Ishikawa (cell line): ENCODE data around the gene GLRA1.

ENCODE experiments used
- CEBPB ChIP-seq: IDR thresholded peaks from 2 replicates; pipeline ENCODE4 v1.6.1; 2012
- CREB1 ChIP-seq: IDR thresholded peaks from 2 replicates; pipeline ENCODE4 v1.6.1; 2012; ENCODE audit warnings: low read depth
- EGR1 ChIP-seq: IDR thresholded peaks from 2 replicates; pipeline ENCODE4 v1.6.1; 2012
- EP300 ChIP-seq: IDR thresholded peaks from 2 replicates; pipeline ENCODE4 v1.6.1; 2012; ENCODE audit warnings: borderline replicate concordance
- FOXM1 ChIP-seq: IDR thresholded peaks from 2 replicates; pipeline ENCODE4 v1.6.1; 2012; ENCODE audit warnings: low read depth, borderline replicate concordance
- NFIC ChIP-seq: IDR thresholded peaks from 2 replicates; pipeline ENCODE4 v1.6.1; 2012
- RAD21 ChIP-seq: IDR thresholded peaks from 2 replicates; pipeline ENCODE4 v1.6.1; 2012; ENCODE audit warnings: low read depth
- TAF1 ChIP-seq: IDR thresholded peaks from 2 replicates; pipeline ENCODE4 v1.6.1; 2012; ENCODE audit warnings: low read depth, mild to moderate bottlenecking
- TCF12 ChIP-seq: IDR thresholded peaks from 2 replicates; pipeline ENCODE4 v1.6.1; 2012; ENCODE audit warnings: low read depth
- TEAD4 ChIP-seq: IDR thresholded peaks from 2 replicates; pipeline ENCODE4 v1.6.1; 2012
- YY1 ChIP-seq: IDR thresholded peaks from 2 replicates; pipeline ENCODE4 v1.6.1; 2012; ENCODE audit warnings: low read depth
- ZBTB7A ChIP-seq: IDR thresholded peaks from 2 replicates; pipeline ENCODE4 v1.6.1; 2012; ENCODE audit warnings: low read depth
- TF ChIP-seq, protein P1 (sequence below): IDR thresholded peaks from 2 replicates; pipeline ENCODE4 v1.6.1; 2012
- TF ChIP-seq, protein P2 (sequence below): IDR thresholded peaks from 2 replicates; pipeline ENCODE4 v1.6.1; 2012; ENCODE audit warnings: low read depth, mild to moderate bottlenecking
- TF ChIP-seq, protein P3 (sequence below): IDR thresholded peaks from 2 replicates; pipeline ENCODE4 v1.6.1; 2012

Gene GLRA1

DNA sequence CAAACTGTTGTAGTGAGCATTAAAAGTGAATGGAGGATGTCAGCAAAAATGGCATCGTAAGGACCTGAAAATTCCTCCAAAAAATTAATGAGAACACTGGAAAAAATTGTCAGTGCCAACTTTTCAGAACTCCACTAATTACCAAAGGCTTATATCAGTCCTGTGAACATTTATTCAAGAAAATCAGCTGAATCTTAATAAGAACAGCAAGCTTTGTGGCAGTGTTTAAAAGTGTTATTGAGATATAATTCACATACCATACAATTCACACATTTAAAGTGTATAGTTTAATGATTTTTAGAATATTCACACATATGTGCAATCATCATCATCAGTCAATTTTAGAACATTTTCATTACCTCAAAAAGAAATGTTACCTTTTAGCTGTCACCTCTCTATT, 95.3 kb downstream of the GLRA1 start:
- TF ChIP-seq, protein P1, sequence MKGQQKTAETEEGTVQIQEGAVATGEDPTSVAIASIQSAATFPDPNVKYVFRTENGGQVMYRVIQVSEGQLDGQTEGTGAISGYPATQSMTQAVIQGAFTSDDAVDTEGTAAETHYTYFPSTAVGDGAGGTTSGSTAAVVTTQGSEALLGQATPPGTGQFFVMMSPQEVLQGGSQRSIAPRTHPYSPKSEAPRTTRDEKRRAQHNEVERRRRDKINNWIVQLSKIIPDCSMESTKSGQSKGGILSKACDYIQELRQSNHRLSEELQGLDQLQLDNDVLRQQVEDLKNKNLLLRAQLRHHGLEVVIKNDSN, result no peak
- TF ChIP-seq ZBTB7A, result no peak
- no peak for TF ChIP-seq TAF1
- no peak for TF ChIP-seq EGR1
- no peak for TF ChIP-seq YY1
- no peak for TF ChIP-seq TEAD4
- no peak for TF ChIP-seq CEBPB
- TF ChIP-seq EP300, result no peak
- TF ChIP-seq, protein P2, sequence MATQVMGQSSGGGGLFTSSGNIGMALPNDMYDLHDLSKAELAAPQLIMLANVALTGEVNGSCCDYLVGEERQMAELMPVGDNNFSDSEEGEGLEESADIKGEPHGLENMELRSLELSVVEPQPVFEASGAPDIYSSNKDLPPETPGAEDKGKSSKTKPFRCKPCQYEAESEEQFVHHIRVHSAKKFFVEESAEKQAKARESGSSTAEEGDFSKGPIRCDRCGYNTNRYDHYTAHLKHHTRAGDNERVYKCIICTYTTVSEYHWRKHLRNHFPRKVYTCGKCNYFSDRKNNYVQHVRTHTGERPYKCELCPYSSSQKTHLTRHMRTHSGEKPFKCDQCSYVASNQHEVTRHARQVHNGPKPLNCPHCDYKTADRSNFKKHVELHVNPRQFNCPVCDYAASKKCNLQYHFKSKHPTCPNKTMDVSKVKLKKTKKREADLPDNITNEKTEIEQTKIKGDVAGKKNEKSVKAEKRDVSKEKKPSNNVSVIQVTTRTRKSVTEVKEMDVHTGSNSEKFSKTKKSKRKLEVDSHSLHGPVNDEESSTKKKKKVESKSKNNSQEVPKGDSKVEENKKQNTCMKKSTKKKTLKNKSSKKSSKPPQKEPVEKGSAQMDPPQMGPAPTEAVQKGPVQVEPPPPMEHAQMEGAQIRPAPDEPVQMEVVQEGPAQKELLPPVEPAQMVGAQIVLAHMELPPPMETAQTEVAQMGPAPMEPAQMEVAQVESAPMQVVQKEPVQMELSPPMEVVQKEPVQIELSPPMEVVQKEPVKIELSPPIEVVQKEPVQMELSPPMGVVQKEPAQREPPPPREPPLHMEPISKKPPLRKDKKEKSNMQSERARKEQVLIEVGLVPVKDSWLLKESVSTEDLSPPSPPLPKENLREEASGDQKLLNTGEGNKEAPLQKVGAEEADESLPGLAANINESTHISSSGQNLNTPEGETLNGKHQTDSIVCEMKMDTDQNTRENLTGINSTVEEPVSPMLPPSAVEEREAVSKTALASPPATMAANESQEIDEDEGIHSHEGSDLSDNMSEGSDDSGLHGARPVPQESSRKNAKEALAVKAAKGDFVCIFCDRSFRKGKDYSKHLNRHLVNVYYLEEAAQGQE, result no peak
- TF ChIP-seq, protein P3, sequence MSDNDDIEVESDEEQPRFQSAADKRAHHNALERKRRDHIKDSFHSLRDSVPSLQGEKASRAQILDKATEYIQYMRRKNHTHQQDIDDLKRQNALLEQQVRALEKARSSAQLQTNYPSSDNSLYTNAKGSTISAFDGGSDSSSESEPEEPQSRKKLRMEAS, result no peak
- TF ChIP-seq TCF12, result no peak
- TF ChIP-seq RAD21, result no peak
- TF ChIP-seq NFIC, result no peak
- no peak for TF ChIP-seq CREB1
- TF ChIP-seq FOXM1, result no peak

DNA sequence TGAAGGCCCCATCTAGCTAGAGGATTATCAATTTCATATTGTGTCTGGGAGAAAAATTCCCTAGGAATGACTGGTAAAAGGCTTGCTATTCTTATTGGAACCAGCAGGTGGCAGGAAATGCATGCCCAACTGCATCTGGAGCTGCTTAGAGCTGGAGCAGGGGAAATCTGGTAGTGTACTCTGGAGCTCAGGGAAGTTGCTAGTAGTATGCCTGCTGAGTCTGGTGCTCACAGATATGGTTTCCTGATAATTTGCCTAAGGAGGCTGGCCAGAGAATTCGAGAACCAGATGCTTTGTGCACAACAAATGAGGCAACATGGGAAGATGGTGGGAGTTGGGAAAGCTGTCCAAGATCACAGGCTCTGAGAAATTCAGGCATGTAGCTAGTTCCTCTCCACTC, 99.2 kb downstream of the GLRA1 start:
- TF ChIP-seq RAD21 (peak; percentile 91), TAF1 (no peak)

DNA sequence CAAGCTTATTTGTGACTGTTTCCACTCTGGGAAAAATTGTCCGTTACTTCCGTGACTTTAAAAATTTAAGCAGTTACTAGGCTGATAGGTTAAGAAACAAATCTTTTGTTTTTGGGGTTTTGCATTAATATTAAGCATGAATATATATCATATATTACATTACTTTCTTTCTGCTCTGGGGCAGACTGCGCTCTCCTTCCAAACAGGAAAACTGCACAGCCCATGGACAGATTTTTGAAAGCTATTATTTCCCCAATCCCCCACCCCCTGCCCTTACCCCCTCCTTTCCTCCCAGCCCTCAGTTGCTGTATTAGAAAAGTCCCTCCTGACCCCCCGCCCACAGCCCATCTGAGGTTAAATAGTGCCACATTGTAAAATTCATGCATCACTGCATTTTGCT, 102.5 kb downstream of the GLRA1 start:
- no peak for TF ChIP-seq YY1
- no peak for TF ChIP-seq FOXM1
- no peak for TF ChIP-seq EGR1
- TF ChIP-seq, protein P1, result no peak
- no peak for TF ChIP-seq CREB1
- no peak for TF ChIP-seq TCF12

DNA sequence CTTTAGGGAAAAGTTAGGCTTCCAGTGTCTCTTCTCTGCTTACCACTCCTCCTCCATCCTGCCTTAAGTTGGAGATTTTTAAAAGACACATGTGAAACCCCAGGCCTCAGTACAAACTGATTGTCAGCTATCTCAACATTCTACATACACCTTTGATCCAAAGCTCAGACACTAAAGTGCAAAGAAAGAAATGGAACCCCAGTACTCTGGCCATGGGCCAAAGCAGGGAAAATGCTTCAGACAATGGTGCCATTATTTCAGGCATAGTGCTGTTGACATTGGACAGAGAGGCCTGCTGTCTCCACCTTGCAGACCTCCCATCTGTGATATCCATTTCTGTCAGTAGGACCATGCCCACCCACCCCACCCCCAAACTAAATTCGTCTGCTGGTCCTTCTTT, 103.7 kb downstream of the GLRA1 start:
- TF ChIP-seq FOXM1 (no peak), NFIC (peak; percentile 35; the same call in 1 of the 2 replicates)

DNA sequence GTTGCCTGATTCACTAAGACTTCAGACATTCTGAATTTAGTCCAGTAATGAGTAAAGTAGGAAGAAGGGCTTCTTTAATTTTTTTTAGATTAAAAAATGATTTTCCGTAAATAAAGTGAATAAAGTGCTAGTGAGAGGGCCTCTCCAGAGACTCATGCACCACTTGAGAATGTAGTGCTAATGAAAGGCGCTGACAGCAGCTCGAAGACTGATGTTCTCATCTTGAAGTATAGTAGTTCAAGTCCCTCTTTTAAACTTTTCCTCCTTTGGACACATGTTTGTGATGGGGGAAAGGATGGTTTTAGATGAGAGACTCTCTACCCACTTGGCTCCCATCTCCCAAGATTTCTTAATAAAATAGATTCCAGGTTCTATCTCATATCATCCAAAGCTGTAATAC, 104.4 kb downstream of the GLRA1 start:
- TF ChIP-seq ZBTB7A (no peak), TAF1 (no peak), YY1 (no peak), EGR1 (no peak), TEAD4 (no peak), EP300 (no peak), RAD21 (no peak)
- TF ChIP-seq, protein P3, result no peak
- TF ChIP-seq, protein P2, result no peak

DNA sequence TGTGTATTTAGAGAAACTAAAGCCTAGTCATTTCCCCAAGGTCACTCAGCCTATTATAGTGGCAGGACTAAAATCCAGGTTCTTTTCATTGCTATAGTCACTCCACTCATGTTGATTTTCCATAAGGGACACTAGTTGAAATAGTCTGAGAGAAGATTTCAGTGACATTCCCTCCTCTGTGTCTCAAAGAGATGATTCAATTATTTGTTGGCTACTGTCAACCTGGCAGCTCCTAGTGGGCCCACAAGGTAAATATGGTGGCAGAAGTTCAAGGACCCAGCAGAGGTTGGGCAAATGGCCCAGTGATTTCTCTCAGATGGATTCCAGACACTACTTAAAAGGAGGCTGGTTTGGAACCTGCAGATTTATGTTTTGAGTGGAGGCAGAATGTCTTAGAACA, 104.8 kb downstream of the GLRA1 start:
- no peak for TF ChIP-seq EP300
- TF ChIP-seq TEAD4, result no peak
- no peak for TF ChIP-seq EGR1
- TF ChIP-seq, protein P1, result no peak
- no peak for TF ChIP-seq RAD21
- TF ChIP-seq, protein P3, result no peak
- no peak for TF ChIP-seq TAF1
- no peak for TF ChIP-seq FOXM1
- no peak for TF ChIP-seq ZBTB7A
- TF ChIP-seq CEBPB, result no peak
- TF ChIP-seq CREB1, result no peak
- no peak for TF ChIP-seq YY1
- TF ChIP-seq NFIC, result no peak
- TF ChIP-seq, protein P2, result no peak
- no peak for TF ChIP-seq TCF12
